DND-41 (cell line): Measurements from ENCODE around the gene KBTBD4.

Source experiments
- EZH2 ChIP-seq: IDR thresholded peaks from 3 replicates; pipeline ENCODE4 v1.6.1; 2012; ENCODE audit warnings: borderline replicate concordance, low read depth, mild to moderate bottlenecking, moderate library complexity, low read length, inconsistent platforms; ENCODE audit not compliant: severe bottlenecking
- TF ChIP-seq, protein P1 (sequence below): IDR thresholded peaks from 2 replicates; pipeline ENCODE4 v1.5.1; 2012; ENCODE audit warnings: borderline replicate concordance, low read length, moderate library complexity, mild to moderate bottlenecking; ENCODE audit not compliant: poor library complexity, severe bottlenecking; ENCODE audit errors: extremely low read depth

DNA sequence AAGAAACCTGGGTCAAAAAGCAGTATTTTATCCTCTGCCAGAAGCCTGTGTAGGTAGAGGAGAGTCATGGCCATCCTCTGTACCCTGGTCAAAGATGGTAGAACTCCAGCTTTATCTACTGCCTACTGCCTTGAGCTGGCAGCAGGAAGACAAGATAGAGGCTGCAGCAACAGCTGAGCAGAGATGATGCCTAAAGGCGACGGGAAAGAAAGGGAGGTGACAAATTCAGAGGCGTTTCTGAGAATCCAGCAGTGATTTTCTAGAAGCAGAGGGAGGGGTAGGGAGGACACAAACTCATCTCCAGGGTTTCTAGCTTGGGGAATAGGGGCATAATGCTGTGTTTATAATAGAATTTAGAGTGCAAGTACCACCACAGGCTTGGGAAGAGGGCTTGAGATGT, 30.9 kb upstream of the KBTBD4 start:
- TF ChIP-seq, protein P1, sequence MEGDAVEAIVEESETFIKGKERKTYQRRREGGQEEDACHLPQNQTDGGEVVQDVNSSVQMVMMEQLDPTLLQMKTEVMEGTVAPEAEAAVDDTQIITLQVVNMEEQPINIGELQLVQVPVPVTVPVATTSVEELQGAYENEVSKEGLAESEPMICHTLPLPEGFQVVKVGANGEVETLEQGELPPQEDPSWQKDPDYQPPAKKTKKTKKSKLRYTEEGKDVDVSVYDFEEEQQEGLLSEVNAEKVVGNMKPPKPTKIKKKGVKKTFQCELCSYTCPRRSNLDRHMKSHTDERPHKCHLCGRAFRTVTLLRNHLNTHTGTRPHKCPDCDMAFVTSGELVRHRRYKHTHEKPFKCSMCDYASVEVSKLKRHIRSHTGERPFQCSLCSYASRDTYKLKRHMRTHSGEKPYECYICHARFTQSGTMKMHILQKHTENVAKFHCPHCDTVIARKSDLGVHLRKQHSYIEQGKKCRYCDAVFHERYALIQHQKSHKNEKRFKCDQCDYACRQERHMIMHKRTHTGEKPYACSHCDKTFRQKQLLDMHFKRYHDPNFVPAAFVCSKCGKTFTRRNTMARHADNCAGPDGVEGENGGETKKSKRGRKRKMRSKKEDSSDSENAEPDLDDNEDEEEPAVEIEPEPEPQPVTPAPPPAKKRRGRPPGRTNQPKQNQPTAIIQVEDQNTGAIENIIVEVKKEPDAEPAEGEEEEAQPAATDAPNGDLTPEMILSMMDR = no peak
- TF ChIP-seq EZH2 = no peak
